GM12878 (cell line): ENCODE results near the gene SPN. TPM values are rescaled to one million over a fixed set of nuclear protein-coding genes. Genes with fewer than 3 reads are reported as not detected.
A peak's percentile ranks its signal among the peaks of the same experiment; 100 is the strongest.

Experiments used
- ATAC-seq: fragments of 200-7000 bp; cut with Tn5 transposase; 3 replicates; pipeline ENCODE4 v1.9.1; 2020; ENCODE audit warnings: mild to moderate bottlenecking, moderate library complexity
- BruUV-seq: library from RNA; stranded (reverse); fragments of 400-500 nt; replicated peaks from 2 replicates; lab custom pipeline; 2021; lab: Mats Ljungman, UMichigan
- CTCF ChIA-PET: fragments of 300-600 bp; sonication (Branson Sonifier 250); formaldehyde crosslinking; extraction: SDS; loops from one replicate; lab custom pipeline; 2021; ENCODE audit warnings: inconsistent platforms; lab: Yijun Ruan, JAX
- POLR2A ChIA-PET: fragments of 350-600 bp; formaldehyde crosslinking; extraction: SDS; loops from one replicate; lab custom pipeline; 2021; ENCODE audit warnings: inconsistent platforms; lab: Charles Lee
- RAD21 ChIA-PET: fragments of 300-600 bp; sonication (Branson Sonifier 250); formaldehyde crosslinking; loops from one replicate; lab custom pipeline; 2023; ENCODE audit warnings: antibody characterized with exemption; ENCODE audit not compliant: unreplicated experiment; lab: Charles Lee
- SMC1A ChIA-PET: fragments of 300-600 bp; sonication (Branson Sonifier 250); formaldehyde crosslinking; loops from one replicate; lab custom pipeline; 2023; ENCODE audit not compliant: unreplicated experiment, uncharacterized antibody; lab: Charles Lee
- DNase-seq: peaks from one replicate; pipeline ENCODE4 v3.0.0-alpha.2; 2011; ENCODE audit warnings: low read depth, low spot score
- FAIRE-seq: peaks from 3 replicates; lab custom pipeline; 2011; peaks lifted over from hg19 to GRCh38; lab: Jason Lieb, UNC
- H2AFZ ChIP-seq: 2 replicates; pipeline ENCODE4 v1.6.0; 2011; ENCODE audit warnings: low read depth, low read length, control low read depth; ENCODE audit not compliant: control insufficient read depth
- H3K27ac ChIP-seq: 2 replicates; pipeline ENCODE4 v1.5.1; 2011; ENCODE audit warnings: control low read depth; ENCODE audit not compliant: control insufficient read depth, insufficient read depth
- H3K27me3 ChIP-seq, 2 experiments: replicated peaks in 1 of 2; 2 replicates each; pipeline versions ENCODE4 v1.6.0 to v1.6.1; 2011; ENCODE audit warnings: low read length in 1 of 2; ENCODE audit not compliant: control insufficient read depth in 2 of 2, insufficient read depth in 2 of 2
- H3K36me3 ChIP-seq, 2 experiments: 2 replicates each; pipeline ENCODE4 v1.5.1; 2011; ENCODE audit warnings: low read length in 1 of 2; ENCODE audit not compliant: control insufficient read depth in 2 of 2, insufficient read depth in 2 of 2
- H3K4me1 ChIP-seq: 2 replicates; pipeline ENCODE4 v1.6.1; 2011; ENCODE audit warnings: mild to moderate bottlenecking, low read length, moderate library complexity, mixed read lengths; ENCODE audit not compliant: control insufficient read depth, insufficient read depth
- H3K4me2 ChIP-seq: 2 replicates; pipeline ENCODE4 v1.6.0; 2011; ENCODE audit warnings: control low read depth; ENCODE audit not compliant: control insufficient read depth, insufficient read depth
- H3K4me3 ChIP-seq: fragments of 200-600 bp; sonication (generic); 2 replicates; pipeline ENCODE4 v1.5.1; 2016
- H3K79me2 ChIP-seq: 2 replicates; pipeline ENCODE4 v1.6.0; 2011; ENCODE audit warnings: low read length; ENCODE audit not compliant: control insufficient read depth, insufficient read depth
- H3K9ac ChIP-seq: 2 replicates; pipeline ENCODE4 v1.8.0; 2011; ENCODE audit warnings: low read length, control low read depth, mixed read lengths; ENCODE audit not compliant: control insufficient read depth, insufficient read depth
- H3K9me3 ChIP-seq: replicated peaks from 3 replicates; pipeline ENCODE4 v1.5.1; 2011; ENCODE audit warnings: mild to moderate bottlenecking, low read length; ENCODE audit not compliant: control insufficient read depth, insufficient read depth
- H4K20me1 ChIP-seq: 2 replicates; pipeline ENCODE4 v1.6.0; 2011; ENCODE audit not compliant: control insufficient read depth, insufficient read depth
- CHD2 ChIP-seq: IDR thresholded peaks from 2 replicates; pipeline ENCODE4 v1.6.1; 2011; ENCODE audit warnings: low read depth, low read length, improper control_type of control experiment, borderline replicate concordance
- EP300 ChIP-seq, 2 experiments: fragments of 150-350 bp in 1 of 2; IDR thresholded peaks; 2 replicates each; pipeline ENCODE4 v1.6.1; 2011 to 2012; ENCODE audit warnings: low read depth in 2 of 2, low read length in 2 of 2, borderline replicate concordance in 1 of 2, improper control_type of control experiment in 1 of 2, inconsistent platforms in 1 of 2; ENCODE audit not compliant: control insufficient read depth in 1 of 2
- FOS ChIP-seq: IDR thresholded peaks from 3 replicates; pipeline ENCODE4 v1.6.1; 2011; ENCODE audit warnings: borderline replicate concordance; ENCODE audit not compliant: insufficient read length; ENCODE audit errors: extremely low read depth
- GABPA ChIP-seq: IDR thresholded peaks from 2 replicates; pipeline ENCODE4 v1.6.1; 2014; ENCODE audit warnings: antibody characterized with exemption, low read depth, mild to moderate bottlenecking, inconsistent platforms
- PAX8 ChIP-seq: fragments of 450-650 bp; IDR thresholded peaks from 2 replicates; pipeline ENCODE4 v1.6.1; 2017; ENCODE audit warnings: mild to moderate bottlenecking, moderate library complexity
- SPI1 ChIP-seq: IDR thresholded peaks from 2 replicates; pipeline ENCODE4 v1.6.1; 2011; ENCODE audit warnings: low read depth, mild to moderate bottlenecking, low read length, moderate library complexity, borderline replicate concordance; ENCODE audit not compliant: insufficient read depth
- WGBS: methylation state at CpG from one replicate; pipeline ENCODE4 v1.1.6; 2016; ENCODE audit warnings: low lambda C conversion rate; ENCODE audit not compliant: insufficient replicate concordance, insufficient coverage; ENCODE audit errors: missing lambda C conversion rate; 5-methylcytosine and 5-hydroxymethylcytosine counted together
- in situ Hi-C: fragments of 300-500 bp; cut with MboI; formaldehyde crosslinking; loops from 9 replicates; pipeline ENCODE4 v1.14.3; 2018; ENCODE audit warnings: mixed read lengths
- intact Hi-C: fragments of 100-400 bp; cut with micrococcal nuclease; formaldehyde crosslinking; loops from one replicate; pipeline ENCODE4 v1.14.2; 2022; ENCODE audit not compliant: unreplicated experiment
- polyA plus RNA-seq, 11 experiments: library from polyadenylated mRNA; depleted of rRNA in 4 of 11; unstranded in 6 of 11; stranded (reverse) in 5 of 11; fragments of >200 nt; fragmentation: Nextera tagmentation in 4 of 11; fragmentation: Illumina TruSeq in 1 of 11; extraction: Ambion mirVana in 4 of 11; extraction: Trizol in 1 of 11; gene quantifications; 1 replicate in 1 of 11; 2 replicates in 10 of 11; pipeline versions ENCODE4 v1.2.1 to v1.2.3, GENCODE V29; 2011 to 2016; ENCODE audit warnings: inconsistent platforms in 2 of 11, missing spikeins in 2 of 11, low read depth in 1 of 11
- total RNA-seq, 4 experiments: library from RNA; depleted of rRNA in 3 of 4; stranded (reverse); fragments of >200 nt in 3 of 4; fragmentation: Illumina TruSeq in 1 of 4; extraction: Trizol in 1 of 4; gene quantifications; 2 replicates each; pipeline versions ENCODE4 v1.2.1 to v1.2.3, GENCODE V29; 2013 to 2021

The SPN gene
- total and polyA plus RNA-seq, 10 of the 15 experiments (the other 5 are each of a cell fraction or from before 2014, with no cell fraction given) = 16.2 to 173 (median 92.7) TPM

- in situ Hi-C loops (no loop called here), intact Hi-C loops (no loop called here)
- Histone ChIP-seq H3K27ac (no peak overlapping the region), H3K4me1 (peaks cover 23% of the 10 kb centered on the region), H4K20me1 (no peaks in the 10 kb centered on the region), H3K36me3 (peaks cover 0 to 2% of the 10 kb centered on the region in 2 experiments; a peak in 3 of 4 replicates), H3K27me3 (no peaks in the 10 kb centered on the region), H3K9me3 (no peaks in the 10 kb centered on the region; the same call in 2 of the 3 replicates), H3K9ac (no peak overlapping the region), H3K79me2 (peaks cover 4% of the 10 kb centered on the region), H2AFZ (no peak overlapping the region), H3K4me2 (peak overlapping the region; percentile 26; the same call in 1 of the 2 replicates), H3K4me3 (no peak overlapping the region)
- BruUV-seq = no TSS peak
- POLR2A ChIA-PET = interaction anchor here (0.5 to 2.0 kb wide), 8 partner anchors 11 to 51 kb away, joined by 3 to 9 read pairs (median 4); partner anchors contain the start of gene SPN
- ATAC-seq (peak; percentile 55), DNase-seq (no peak), FAIRE-seq (peak; percentile 61)
- RAD21 ChIA-PET = interaction anchor here (1.2 to 1.7 kb wide), 3 partner anchors 22 to 46 kb away, joined by 4 to 7 read pairs (median 6); partner anchors contain the start of gene SPN
- WGBS = 63% methylated on average over 9 of the region's 9 CpGs
- SMC1A ChIA-PET = interaction anchor here (0.5 to 1.3 kb wide), 5 partner anchors 8 to 47 kb away, joined by 3 to 4 read pairs (median 3); partner anchors contain the start of gene QPRT
- TF ChIP-seq EP300 (IDR thresholded peaks at IDR 0.05; ENCODE audit: borderline replicate concordance in 1 of 2, control insufficient read depth in 1 of 2, low read depth in 2 of 2, low read length in 2 of 2) = no peak
- 0 out of 2 replicates have a peak, but pooled peaks have one; percentile 11 for TF ChIP-seq SPI1
- CTCF ChIA-PET = interaction anchor here (0.5 to 2.5 kb wide), 5 partner anchors 9 to 179 kb away, joined by 3 to 6 read pairs (median 3); no protein-coding TSS in a partner anchor
Measured at GRCh38 chr16:29686740-29687332, 23.8 kb downstream of the SPN start.

DNA sequence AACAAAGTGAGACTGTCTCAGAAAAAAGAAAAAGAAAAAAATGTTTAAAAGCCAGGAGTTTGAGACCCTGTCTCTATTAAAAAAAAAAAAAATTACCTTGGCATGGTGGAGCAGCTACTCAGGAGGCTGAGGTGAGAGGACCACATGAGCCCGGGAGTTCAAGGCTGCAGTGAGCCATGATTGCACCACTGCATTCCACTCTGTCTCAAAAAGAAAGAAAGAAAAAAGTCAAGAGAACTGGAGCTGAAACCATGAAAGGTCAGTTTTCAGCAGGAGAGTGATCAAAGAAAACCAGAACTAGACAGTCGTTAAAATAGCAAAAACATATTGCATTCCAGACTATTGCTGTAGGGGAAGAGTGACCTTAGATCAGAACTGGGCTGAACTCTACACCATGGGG lies 24.7 kb downstream of the SPN start:
- Histone ChIP-seq H3K4me1 (peaks cover 23% of the 10 kb centered on the region), H4K20me1 (no peaks in the 10 kb centered on the region)
- TSS peak; percentile 39 for BruUV-seq
- in situ Hi-C loops (no loop called here), intact Hi-C loops (no loop called here)
- SMC1A ChIA-PET = interaction anchor here (0.7 to 2.5 kb wide), 9 partner anchors 8 to 46 kb away, joined by 3 to 10 read pairs (median 3); partner anchors contain the start of genes QPRT and SPN
- WGBS = 18% methylated on average over 2 of the region's 2 CpGs
- no peak for FAIRE-seq
- no peak for TF ChIP-seq CHD2
- no peak for TF ChIP-seq GABPA
- no peak for TF ChIP-seq PAX8
- no peak for TF ChIP-seq FOS
- TF ChIP-seq, all 136 proteins: peak for 0
- no peak overlapping the region for H3K4me3 ChIP-seq
- H3K4me2 ChIP-seq = no peak overlapping the region
- H2AFZ ChIP-seq = no peak overlapping the region
- no peaks in the 10 kb centered on the region; the same call in 2 of the 3 replicates for H3K9me3 ChIP-seq
- no peak overlapping the region for H3K9ac ChIP-seq
- no peaks in the 10 kb centered on the region for H3K27me3 ChIP-seq
- H3K36me3 ChIP-seq = peaks cover 0 to 2% of the 10 kb centered on the region in 2 experiments; a peak in 3 of 4 replicates
- 0 out of 2 replicates have a peak overlapping the region, but pooled peaks have one; percentile 18 for H3K27ac ChIP-seq
- POLR2A ChIA-PET = interaction anchor here (0.6 to 2.0 kb wide), 6 partner anchors 9 to 50 kb away, joined by 3 to 9 read pairs (median 4); partner anchors contain the start of genes QPRT and SPN
- peaks cover 6% of the 10 kb centered on the region for H3K79me2 ChIP-seq
- DNase-seq (no peak), ATAC-seq (no peak)
- RAD21 ChIA-PET = interaction anchor here (1.1 to 1.7 kb wide), 3 partner anchors 23 to 47 kb away, joined by 3 to 6 read pairs (median 4); no protein-coding TSS in a partner anchor
- CTCF ChIA-PET = interaction anchor here (0.5 to 1.6 kb wide), 5 partner anchors 8 to 178 kb away, joined by 3 to 8 read pairs (median 3); partner anchors contain the start of gene QPRT
